Kidney (tissue), 14 donors: ENCODE results near the gene PHACTR1. TPM values are rescaled to one million over a fixed set of nuclear protein-coding genes. Genes with fewer than 3 reads are reported as not detected.

Source experiments
- DNase-seq, 5 donors: peaks; one replicate each; pipeline ENCODE4 v3.0.0-alpha.2; 2013 to 2020
- FAIRE-seq: peaks from 2 replicates; lab custom pipeline; 2012; peaks lifted over from hg19 to GRCh38; lab: Jason Lieb, UNC
- H3K27ac ChIP-seq, 2 donors: one replicate each; pipeline ENCODE4 v1.7.0; 2013; ENCODE audit warnings: low read depth in 2 of 2, low read length in 2 of 2, inconsistent platforms in 1 of 2
- H3K27me3 ChIP-seq: one replicate; pipeline ENCODE4 v1.7.1; 2013; ENCODE audit warnings: low read length, inconsistent platforms; ENCODE audit not compliant: control insufficient read depth, insufficient read depth
- H3K36me3 ChIP-seq, 3 donors: one replicate each; pipeline versions ENCODE4 v1.7.0 to v1.7.1; 2013; ENCODE audit warnings: low read length in 3 of 3, control low read depth in 1 of 3, inconsistent platforms in 1 of 3; ENCODE audit not compliant: insufficient read depth in 3 of 3, control insufficient read depth in 2 of 3
- H3K4me1 ChIP-seq, 3 donors: one replicate each; pipeline versions ENCODE4 v1.7.0 to v1.7.1; 2013; ENCODE audit warnings: low read length in 3 of 3, inconsistent platforms in 1 of 3, low read depth in 1 of 3; ENCODE audit not compliant: control insufficient read depth in 2 of 3, insufficient read depth in 2 of 3
- H3K4me3 ChIP-seq, 3 donors: one replicate each; pipeline versions ENCODE4 v1.7.0 to v1.8.1; 2013; ENCODE audit warnings: low read length in 3 of 3, control low read depth in 1 of 3, inconsistent platforms in 1 of 3
- H3K9ac ChIP-seq, 3 donors: one replicate each; pipeline versions ENCODE4 v1.7.0 to v1.7.1; 2013; ENCODE audit warnings: low read length in 3 of 3, control low read depth in 1 of 3, inconsistent platforms in 1 of 3
- H3K9me3 ChIP-seq, 3 donors: one replicate each; pipeline versions ENCODE4 v1.7.0 to v1.7.1; 2013; ENCODE audit warnings: low read length in 3 of 3, control low read depth in 1 of 3, inconsistent platforms in 1 of 3; ENCODE audit not compliant: control insufficient read depth in 2 of 3, insufficient read depth in 1 of 3
- intact Hi-C: fragments of 100-400 bp; cut with DNase I; formaldehyde crosslinking; loops from one replicate; pipeline ENCODE4 v1.11.1; 2022
- polyA plus RNA-seq: library from polyadenylated mRNA; stranded (reverse); fragments of 350-450 nt; fragmentation: Illumina TruSeq; extraction: RNeasy Lipid Tissue Mini Kit (QIAGEN cat#74804); gene quantifications from one replicate; pipeline ENCODE4 v1.2.3, GENCODE V29; 2014; ENCODE audit warnings: low read depth, low replicate concordance; ENCODE audit not compliant: insufficient read depth
- total RNA-seq: library from RNA; stranded (reverse); fragmentation: NEBNext Ultra II Directional; extraction: Animal tissue kit (Norgen Biotek cat#: 25700); gene quantifications from one replicate; pipeline ENCODE4 v1.2.1, GENCODE V29; 2021
- TF ChIP-seq, protein P1 (sequence below): IDR thresholded peaks from 3 replicates; pipeline ENCODE4 v1.5.1; 2012; ENCODE audit warnings: mild to moderate bottlenecking, moderate library complexity, borderline replicate concordance; ENCODE audit not compliant: insufficient read depth; ENCODE audit errors: extremely low read depth
- donor health status: control.
- donor health status: control.
- donor health status: control.
- donor health status: control.
- donor health status: control.
- donor health status: DM: yes; HTN: yes; CAD: no.
- donor health status: Normal renal cell carcinoma (clear cell type).

PHACTR1 gene
- total and polyA plus RNA-seq, 2 donors from 2014 or later: 3.3 to 33.6 TPM

DNA sequence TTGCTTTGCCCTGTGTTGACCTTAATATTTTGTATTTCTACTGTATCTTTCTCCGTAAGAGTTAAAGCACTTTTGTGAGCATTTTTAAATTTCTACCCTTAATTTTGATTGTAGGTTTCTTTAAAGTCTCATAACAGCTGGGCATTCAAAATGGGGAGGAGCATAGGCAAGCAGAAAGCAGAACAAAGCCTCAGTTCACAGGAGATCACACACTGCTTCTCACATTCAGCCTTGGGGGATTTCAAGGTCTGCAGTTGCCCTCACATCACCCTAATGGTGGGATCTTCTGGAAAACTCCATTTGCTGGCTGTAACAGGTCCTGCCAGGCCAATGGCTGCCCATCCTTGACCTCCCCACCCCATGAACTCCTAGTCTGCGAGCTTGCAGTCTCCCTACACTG lies 292.9 kb downstream of the PHACTR1 start:
- Histone ChIP-seq H3K27ac (no peak overlapping the region), H3K9me3 (no peaks in the 10 kb centered on the region), H3K4me3 (no peak overlapping the region), H3K4me1 (peaks cover 0 to 2% (median 0%) of the 10 kb centered on the region in 3 donors), H3K27me3 (peaks cover 2% of the 10 kb centered on the region), H3K36me3 (no peaks in the 10 kb centered on the region), H3K9ac (no peak overlapping the region)
- no peak for DNase-seq
- no peak for FAIRE-seq
- intact Hi-C loops: no loop called here
- TF ChIP-seq, protein P1, sequence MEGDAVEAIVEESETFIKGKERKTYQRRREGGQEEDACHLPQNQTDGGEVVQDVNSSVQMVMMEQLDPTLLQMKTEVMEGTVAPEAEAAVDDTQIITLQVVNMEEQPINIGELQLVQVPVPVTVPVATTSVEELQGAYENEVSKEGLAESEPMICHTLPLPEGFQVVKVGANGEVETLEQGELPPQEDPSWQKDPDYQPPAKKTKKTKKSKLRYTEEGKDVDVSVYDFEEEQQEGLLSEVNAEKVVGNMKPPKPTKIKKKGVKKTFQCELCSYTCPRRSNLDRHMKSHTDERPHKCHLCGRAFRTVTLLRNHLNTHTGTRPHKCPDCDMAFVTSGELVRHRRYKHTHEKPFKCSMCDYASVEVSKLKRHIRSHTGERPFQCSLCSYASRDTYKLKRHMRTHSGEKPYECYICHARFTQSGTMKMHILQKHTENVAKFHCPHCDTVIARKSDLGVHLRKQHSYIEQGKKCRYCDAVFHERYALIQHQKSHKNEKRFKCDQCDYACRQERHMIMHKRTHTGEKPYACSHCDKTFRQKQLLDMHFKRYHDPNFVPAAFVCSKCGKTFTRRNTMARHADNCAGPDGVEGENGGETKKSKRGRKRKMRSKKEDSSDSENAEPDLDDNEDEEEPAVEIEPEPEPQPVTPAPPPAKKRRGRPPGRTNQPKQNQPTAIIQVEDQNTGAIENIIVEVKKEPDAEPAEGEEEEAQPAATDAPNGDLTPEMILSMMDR: no peak

DNA sequence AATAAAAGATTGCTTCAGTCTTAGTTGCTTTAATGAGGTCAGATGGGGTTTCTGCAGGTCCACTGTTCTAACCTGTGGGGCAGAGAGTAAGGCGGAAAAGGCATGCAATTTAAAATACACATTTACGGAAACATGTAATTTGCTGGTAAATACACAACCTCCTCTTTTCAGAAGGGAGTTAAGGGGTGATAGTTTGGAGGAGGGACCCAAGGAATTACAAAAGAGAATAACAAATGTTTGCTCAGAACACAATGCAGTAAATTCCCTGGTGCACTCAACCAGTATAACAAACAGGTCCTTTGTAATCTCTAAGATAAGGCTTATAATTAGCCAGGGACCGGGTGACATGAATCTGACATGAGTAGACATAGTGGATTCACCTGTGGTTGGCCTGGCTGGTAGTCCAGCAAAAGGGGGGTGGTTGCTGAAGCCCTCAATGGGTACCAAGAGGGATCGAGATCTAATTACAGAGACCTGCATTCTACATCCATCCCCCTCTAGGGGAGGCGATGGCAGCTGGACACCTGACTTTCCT lies 295.1 kb downstream of the PHACTR1 start:
- DNase-seq (no peak), FAIRE-seq (no peak)
- Histone ChIP-seq H3K4me3 (no peak overlapping the region), H3K36me3 (no peaks in the 10 kb centered on the region), H3K27ac (no peak overlapping the region), H3K27me3 (peaks cover 2% of the 10 kb centered on the region), H3K9ac (no peak overlapping the region), H3K9me3 (no peaks in the 10 kb centered on the region), H3K4me1 (peaks cover 0 to 7% (median 0%) of the 10 kb centered on the region in 3 donors)
- TF ChIP-seq, protein P1: no peak
- intact Hi-C loops: no loop called here

DNA sequence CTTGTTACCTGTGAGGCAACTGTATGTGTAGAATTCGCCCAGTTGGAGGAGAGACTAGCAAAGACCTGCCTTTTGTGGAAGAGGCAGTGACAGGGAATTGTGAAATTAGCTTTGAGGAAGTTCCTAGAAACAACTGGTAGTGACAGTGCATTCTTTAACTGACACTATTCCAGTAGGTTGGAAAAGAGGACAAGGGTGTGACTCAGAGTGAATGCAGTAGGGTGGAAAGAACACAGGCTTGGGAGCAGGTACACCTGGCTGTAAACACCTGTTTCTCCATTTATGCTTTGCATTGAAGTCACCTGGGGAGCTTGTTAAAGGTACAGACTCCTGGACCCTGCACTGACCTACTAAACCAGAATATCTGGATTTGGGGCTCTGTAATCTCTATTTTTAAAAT lies 295.7 kb downstream of the PHACTR1 start:
- FAIRE-seq: no peak
- intact Hi-C loops: no loop called here
- DNase-seq: peak in 2 of 5 donors; percentile 50 to 55
- Histone ChIP-seq H3K4me1 (peaks cover 0 to 7% (median 0%) of the 10 kb centered on the region in 3 donors), H3K9ac (no peak overlapping the region), H3K27ac (no peak overlapping the region), H3K9me3 (no peaks in the 10 kb centered on the region), H3K4me3 (no peak overlapping the region), H3K36me3 (no peaks in the 10 kb centered on the region), H3K27me3 (peaks cover 2% of the 10 kb centered on the region)
- TF ChIP-seq, protein P1: no peak
